SJCRH30 (cell line): ENCODE results near the gene CNTNAP3B. TPM values are rescaled to one million over a fixed set of nuclear protein-coding genes. Genes with fewer than 3 reads are reported as not detected.
"Not testable (repeated sequence)": the region's sequence is repeated elsewhere in the genome, so short reads cannot be mapped to it uniquely, and the experiment has no call there.

Source experiments
- DNase-seq, 2 experiments: peaks; one replicate each; pipeline ENCODE4 v3.0.0-alpha.2; 2015 to 2020
- H3K27ac ChIP-seq: fragments of 250-450 bp; sonication (Bioruptor Pico); 2 replicates; pipeline ENCODE4 v1.5.1; 2020; ENCODE audit warnings: mild to moderate bottlenecking, moderate library complexity
- H3K27me3 ChIP-seq: fragments of 250-450 bp; sonication (Bioruptor Pico); 2 replicates; pipeline ENCODE4 v1.5.1; 2020; ENCODE audit warnings: mild to moderate bottlenecking, moderate library complexity
- H3K36me3 ChIP-seq: fragments of 250-450 bp; sonication (Bioruptor Pico); 2 replicates; pipeline ENCODE4 v1.5.1; 2020; ENCODE audit warnings: mild to moderate bottlenecking, moderate library complexity
- H3K4me1 ChIP-seq: fragments of 250-450 bp; sonication (Bioruptor Pico); 2 replicates; pipeline ENCODE4 v1.5.1; 2020; ENCODE audit warnings: mild to moderate bottlenecking, moderate library complexity
- H3K4me3 ChIP-seq: fragments of 250-450 bp; sonication (Bioruptor Pico); 2 replicates; pipeline ENCODE4 v1.5.1; 2020; ENCODE audit warnings: mild to moderate bottlenecking, moderate library complexity
- H3K9me3 ChIP-seq: fragments of 250-450 bp; sonication (Bioruptor Pico); replicated peaks from 2 replicates; pipeline ENCODE4 v1.5.1; 2020; ENCODE audit warnings: mild to moderate bottlenecking, moderate library complexity
- total RNA-seq: library from RNA; depleted of rRNA; stranded (reverse); fragments of >200 nt; shearing (Covaris generic); gene quantifications from 2 replicates; pipeline ENCODE4 v1.2.3, GENCODE V29; 2014; rRNA removed

The CNTNAP3B gene
- 1.1 and 1.2 TPM in 2 replicates for total RNA-seq

- not testable (repeated sequence) for H3K9me3 ChIP-seq, H3K4me1 ChIP-seq, H3K36me3 ChIP-seq, DNase-seq, H3K27ac ChIP-seq, H3K27me3 ChIP-seq, H3K4me3 ChIP-seq
These were observed at the start of gene CNTNAP3B for GRCh38 chr9:42129073-42129729. TSS of gene CNTNAP3B (minus strand) at chr9:42129426. CDS start at chr9:42129094, 332 bp downstream.

- not testable (repeated sequence) for H3K27me3 ChIP-seq, H3K36me3 ChIP-seq, H3K9me3 ChIP-seq, H3K4me1 ChIP-seq, H3K4me3 ChIP-seq, H3K27ac ChIP-seq
- DNase-seq = peak in 1 of 2 experiments; percentile 2
These were observed 31.1 kb upstream of the CNTNAP3B start for GRCh38 chr9:42160299-42160698.

GRCh38 chr9:42127056-42127841, 2.0 kb downstream of the CNTNAP3B start:
- H3K9me3 ChIP-seq, DNase-seq, H3K27me3 ChIP-seq, H3K27ac ChIP-seq, H3K4me3 ChIP-seq, H3K36me3 ChIP-seq, H3K4me1 ChIP-seq: not testable (repeated sequence)

DNA sequence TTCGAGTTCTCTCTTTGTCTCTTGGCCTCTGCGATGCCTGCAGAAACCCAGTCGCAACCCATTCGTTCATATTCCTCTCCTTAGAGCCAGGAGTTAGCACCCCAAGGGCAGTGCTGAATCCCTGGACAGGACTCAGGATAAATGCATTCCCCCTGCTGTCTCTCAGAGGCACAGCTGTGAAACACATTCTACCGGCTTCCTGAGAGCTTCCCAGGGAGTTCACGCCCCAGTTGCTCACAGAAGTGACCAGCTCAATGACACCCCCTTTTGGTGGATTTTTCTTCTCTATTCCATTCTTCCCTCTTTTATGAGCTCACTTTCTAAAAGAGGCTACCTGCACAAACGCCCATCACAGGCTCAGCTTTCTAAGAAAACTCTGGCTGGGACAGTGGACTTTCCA, 8.2 kb downstream of the CNTNAP3B start:
- H3K27me3 ChIP-seq, H3K9me3 ChIP-seq, H3K27ac ChIP-seq, H3K4me1 ChIP-seq, H3K36me3 ChIP-seq, H3K4me3 ChIP-seq: not testable (repeated sequence)
- peak in 1 of 2 experiments; percentile 3 for DNase-seq

DNA sequence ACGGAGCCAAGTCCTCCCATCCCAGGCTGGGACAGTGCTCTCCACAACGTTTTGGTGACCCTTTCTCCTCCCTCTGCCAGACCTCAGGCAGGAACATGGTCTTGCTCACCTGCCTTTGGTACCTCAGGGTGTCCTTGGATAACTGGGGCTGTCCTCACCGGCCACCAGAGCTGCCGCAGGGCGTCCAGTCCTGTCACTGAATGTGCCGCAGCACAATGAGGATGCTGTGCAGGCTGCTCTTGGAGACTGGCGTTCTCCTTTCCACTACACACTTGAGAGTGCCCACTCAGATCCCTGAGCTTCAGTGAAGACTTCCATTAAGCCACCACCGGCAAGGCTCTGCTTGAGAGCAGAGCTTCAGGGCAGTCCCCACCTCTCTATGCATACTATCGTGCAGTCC, 33.3 kb downstream of the CNTNAP3B start:
- not testable (repeated sequence) for DNase-seq, H3K4me1 ChIP-seq, H3K9me3 ChIP-seq, H3K4me3 ChIP-seq, H3K27ac ChIP-seq, H3K36me3 ChIP-seq, H3K27me3 ChIP-seq

GRCh38 chr9:42084559-42084952, 44.7 kb downstream of the CNTNAP3B start:
- not testable (repeated sequence) for H3K27me3 ChIP-seq, DNase-seq, H3K27ac ChIP-seq, H3K36me3 ChIP-seq, H3K4me1 ChIP-seq, H3K9me3 ChIP-seq, H3K4me3 ChIP-seq

DNA sequence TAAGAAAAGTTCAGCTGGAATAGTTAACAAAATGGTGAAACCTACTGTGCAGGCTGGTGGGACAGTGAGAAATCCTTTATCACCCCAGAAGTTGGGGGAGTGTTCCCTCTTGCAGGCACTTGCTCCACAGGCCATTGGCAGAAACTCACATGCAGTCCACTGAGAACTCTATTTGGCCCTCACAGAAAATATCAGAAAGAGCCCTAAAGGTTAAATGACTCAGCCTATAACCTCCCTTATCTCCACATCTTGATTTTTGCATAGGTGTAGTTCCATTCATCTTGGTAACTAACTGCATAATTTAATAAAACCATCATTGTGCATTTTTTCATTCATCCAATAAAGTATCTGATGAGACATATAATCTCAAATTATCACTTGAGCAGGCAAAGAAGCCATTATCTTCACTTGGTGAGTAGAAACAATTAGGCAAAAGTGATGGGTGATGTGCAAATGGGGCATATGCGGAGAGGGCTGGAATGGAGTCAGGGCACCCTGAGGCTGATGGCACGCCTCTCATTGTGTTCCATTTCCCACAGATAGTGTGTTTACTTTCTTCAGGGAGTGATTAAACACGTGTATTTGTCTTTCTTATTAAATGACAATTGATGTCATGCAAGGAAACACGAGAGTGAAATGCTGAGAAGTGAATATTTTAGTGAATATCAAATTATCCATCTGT, 45.2 kb downstream of the CNTNAP3B start:
- not testable (repeated sequence) for H3K4me3 ChIP-seq, H3K27me3 ChIP-seq, DNase-seq, H3K9me3 ChIP-seq, H3K36me3 ChIP-seq, H3K27ac ChIP-seq, H3K4me1 ChIP-seq

DNA sequence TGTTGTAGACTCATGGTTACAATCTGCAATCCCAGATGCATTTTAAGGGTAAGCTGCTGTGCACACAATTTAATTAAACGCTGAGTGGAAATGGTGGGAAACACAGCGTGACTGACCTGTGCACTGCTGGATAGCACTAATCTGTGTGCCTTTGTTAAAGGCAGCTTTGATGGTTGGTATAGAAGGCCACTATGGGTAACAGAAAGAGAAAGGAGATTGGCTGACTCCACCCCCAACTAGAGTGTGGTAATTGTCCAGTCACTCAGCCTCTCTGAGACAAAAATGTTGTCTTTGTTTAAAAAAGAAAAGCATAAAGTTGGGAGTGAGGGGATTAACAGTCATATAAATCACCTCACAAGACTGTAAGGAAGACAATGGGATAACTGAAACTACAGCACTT, 48.9 kb downstream of the CNTNAP3B start:
- not testable (repeated sequence) for H3K9me3 ChIP-seq, H3K36me3 ChIP-seq, H3K27ac ChIP-seq, DNase-seq, H3K4me1 ChIP-seq, H3K27me3 ChIP-seq, H3K4me3 ChIP-seq

- H3K27ac ChIP-seq, DNase-seq, H3K9me3 ChIP-seq, H3K4me3 ChIP-seq, H3K36me3 ChIP-seq, H3K27me3 ChIP-seq, H3K4me1 ChIP-seq: not testable (repeated sequence)
These were observed 54.4 kb downstream of the CNTNAP3B start for GRCh38 chr9:42074868-42075267.

DNA sequence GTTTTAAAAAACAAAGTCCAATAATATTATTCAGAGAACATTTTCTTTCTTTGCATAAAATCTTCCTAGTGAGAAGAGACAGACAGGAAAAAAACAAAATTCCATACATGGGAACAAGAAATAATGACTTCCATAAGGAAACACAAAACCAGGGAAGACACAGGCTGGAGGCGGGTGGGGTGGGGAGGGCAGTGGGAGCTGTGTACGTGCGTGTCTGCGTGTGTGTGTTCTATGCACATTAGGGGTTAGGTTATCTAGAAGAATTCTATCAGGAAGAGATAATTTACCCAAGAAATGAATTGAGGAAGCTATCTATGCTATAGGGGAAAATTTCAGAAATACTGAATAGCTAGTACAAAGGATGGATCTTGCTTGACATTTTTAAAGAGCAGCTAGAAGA, 58.2 kb downstream of the CNTNAP3B start:
- not testable (repeated sequence) for H3K27ac ChIP-seq, H3K36me3 ChIP-seq, DNase-seq, H3K9me3 ChIP-seq, H3K4me3 ChIP-seq, H3K27me3 ChIP-seq, H3K4me1 ChIP-seq

- not testable (repeated sequence) for H3K27ac ChIP-seq, H3K4me3 ChIP-seq, H3K9me3 ChIP-seq, H3K36me3 ChIP-seq, H3K4me1 ChIP-seq, H3K27me3 ChIP-seq, DNase-seq
These were observed 59.0 kb downstream of the CNTNAP3B start for GRCh38 chr9:42070035-42070799.

- not testable (repeated sequence) for H3K4me3 ChIP-seq, H3K9me3 ChIP-seq, DNase-seq, H3K4me1 ChIP-seq, H3K27ac ChIP-seq, H3K27me3 ChIP-seq, H3K36me3 ChIP-seq
These were observed 75.4 kb downstream of the CNTNAP3B start for GRCh38 chr9:42053874-42054273.

DNA sequence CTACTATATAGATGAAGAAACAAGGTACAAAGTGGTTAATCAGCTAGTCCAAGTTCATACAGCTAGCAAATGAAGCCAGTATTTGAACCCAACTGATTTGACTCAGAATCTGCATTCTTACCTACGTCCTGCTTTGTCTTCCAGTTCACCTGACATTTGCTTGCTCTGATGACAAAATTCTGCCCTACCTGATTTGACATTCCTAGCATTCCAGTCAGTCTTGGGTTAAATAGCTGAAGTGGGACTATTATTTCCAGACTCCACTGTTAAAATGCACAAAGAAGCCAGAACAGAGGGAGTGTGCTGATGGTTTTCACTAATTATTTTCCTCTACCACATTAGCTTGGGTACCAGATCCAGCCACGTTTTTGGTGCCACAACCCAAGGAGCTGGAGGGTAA, 78.5 kb downstream of the CNTNAP3B start:
- H3K9me3 ChIP-seq, H3K36me3 ChIP-seq, DNase-seq, H3K4me3 ChIP-seq, H3K27me3 ChIP-seq, H3K27ac ChIP-seq, H3K4me1 ChIP-seq: not testable (repeated sequence)

GRCh38 chr9:42044422-42045010, 84.7 kb downstream of the CNTNAP3B start:
- not testable (repeated sequence) for H3K27me3 ChIP-seq, H3K27ac ChIP-seq, H3K9me3 ChIP-seq, DNase-seq, H3K4me1 ChIP-seq, H3K36me3 ChIP-seq, H3K4me3 ChIP-seq

GRCh38 chr9:42033541-42033940, 95.7 kb downstream of the CNTNAP3B start:
- not testable (repeated sequence) for H3K36me3 ChIP-seq, H3K9me3 ChIP-seq, H3K4me3 ChIP-seq, H3K4me1 ChIP-seq, H3K27me3 ChIP-seq, H3K27ac ChIP-seq, DNase-seq
